DMS 273 (cell line): ENCODE measurements around the gene SEC31B.
A peak's percentile ranks its signal among the peaks of the same experiment; 100 is the strongest.

ENCODE experiments used
- DNase-seq: peaks from one replicate; lab custom pipeline; 2025; ENCODE audit not compliant: unreplicated experiment; lab: John Stamatoyannopoulos, UW

The SEC31B gene

DNA sequence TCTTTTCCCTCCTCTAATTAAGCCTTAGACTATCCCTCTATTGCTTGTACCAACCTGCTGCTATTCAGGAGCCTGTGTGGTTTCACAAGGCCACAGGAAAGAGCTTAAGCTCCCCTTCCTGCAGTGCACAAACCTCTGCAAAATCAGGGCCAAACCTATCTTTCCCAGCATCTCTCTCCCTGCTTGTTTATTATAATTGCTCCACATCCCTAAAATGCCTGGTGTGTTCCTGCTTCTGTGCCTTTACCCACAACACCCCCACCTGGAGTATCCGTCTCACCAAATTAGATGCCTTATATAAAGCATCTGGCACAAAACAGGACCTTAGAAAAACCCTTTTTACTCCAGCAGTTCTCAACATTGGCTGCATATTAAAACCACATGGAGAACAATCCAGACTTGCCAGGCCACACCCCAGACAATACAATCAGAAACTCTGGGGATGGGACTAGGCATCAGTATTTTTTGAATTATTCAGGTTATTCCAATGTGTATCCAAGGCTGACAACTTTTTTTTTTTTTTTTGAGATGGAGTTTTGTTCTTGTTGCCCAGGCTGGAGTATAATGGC is 16.7 kb downstream of the SEC31B start:
- no peak for DNase-seq

DNA sequence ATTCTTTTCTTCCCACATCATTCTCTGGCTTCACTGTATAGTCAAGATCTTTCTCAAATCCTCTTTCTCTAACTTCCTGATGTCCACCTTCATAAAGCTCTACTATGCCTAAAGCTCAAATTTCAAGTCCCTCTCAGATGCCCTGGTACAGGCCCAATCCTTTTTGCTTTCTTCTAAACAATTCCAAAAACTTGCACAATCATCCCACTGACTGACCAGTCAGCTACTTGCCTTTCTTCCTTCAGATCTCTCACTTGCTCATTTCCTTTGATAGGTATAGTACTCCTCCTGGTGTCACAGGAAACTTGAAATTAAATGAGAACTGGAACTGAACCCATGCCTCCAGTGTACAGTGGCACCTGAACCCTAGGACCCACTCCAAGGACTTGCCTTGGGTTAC is 18.2 kb downstream of the SEC31B start:
- DNase-seq = no peak

DNA sequence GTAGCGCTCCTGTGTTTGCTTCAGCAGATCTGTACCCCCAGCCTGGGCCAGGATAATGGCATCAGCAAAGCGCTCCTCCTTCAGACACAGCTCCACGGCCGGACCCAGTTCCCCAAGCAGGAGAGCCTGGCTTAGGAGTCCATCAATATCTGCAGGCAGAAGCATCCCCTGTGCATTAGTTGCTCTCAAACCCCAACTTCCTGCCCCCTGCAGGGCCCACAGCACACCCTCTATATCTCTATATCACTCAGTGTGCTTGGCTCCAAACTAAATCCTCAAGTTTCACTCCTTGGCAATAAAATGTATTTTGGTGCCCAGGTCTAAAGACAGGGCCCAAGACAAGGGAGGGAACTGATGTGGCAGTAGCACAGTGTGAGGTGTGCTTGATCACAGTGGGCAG is 21.6 kb downstream of the SEC31B start:
- DNase-seq = no peak

DNA sequence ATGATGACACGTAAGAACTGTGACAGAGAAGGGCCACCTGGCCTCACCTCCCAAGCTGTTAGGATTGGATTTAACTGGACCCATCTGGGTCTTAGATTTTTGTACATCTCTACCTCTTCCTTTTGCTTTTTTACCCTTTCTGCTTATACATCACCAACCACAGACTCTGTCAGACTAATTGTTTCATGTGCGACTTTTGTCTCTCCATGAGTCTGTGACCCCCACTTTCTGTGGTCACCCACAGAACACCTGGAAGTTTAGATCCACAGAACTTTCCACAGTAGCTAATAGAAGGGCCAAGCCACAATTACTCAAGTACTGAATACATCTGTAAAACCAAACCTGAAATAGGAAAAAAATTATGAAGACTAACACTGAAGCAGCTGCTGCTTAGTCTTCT is 23.1 kb downstream of the SEC31B start:
- no peak for DNase-seq

DNA sequence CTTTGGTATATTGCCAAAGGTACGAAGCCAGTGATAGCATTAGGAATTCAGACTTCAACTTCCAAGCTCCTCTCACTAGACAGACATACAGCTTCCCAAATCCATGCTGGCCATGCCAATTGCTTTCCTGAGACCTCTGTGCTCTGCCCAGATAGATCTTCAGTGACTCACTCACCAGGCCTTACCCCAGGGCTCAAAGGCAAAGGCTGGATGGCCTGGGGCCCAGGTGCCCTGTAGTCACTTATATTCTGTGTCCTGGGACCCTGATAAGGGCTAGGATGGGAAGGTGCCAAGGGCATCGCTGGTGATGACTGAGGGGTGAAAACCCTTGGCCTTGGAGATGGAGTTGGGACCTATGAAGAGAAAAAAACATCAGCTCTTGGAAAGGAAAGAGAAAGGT is 29.1 kb downstream of the SEC31B start:
- no peak for DNase-seq

DNA sequence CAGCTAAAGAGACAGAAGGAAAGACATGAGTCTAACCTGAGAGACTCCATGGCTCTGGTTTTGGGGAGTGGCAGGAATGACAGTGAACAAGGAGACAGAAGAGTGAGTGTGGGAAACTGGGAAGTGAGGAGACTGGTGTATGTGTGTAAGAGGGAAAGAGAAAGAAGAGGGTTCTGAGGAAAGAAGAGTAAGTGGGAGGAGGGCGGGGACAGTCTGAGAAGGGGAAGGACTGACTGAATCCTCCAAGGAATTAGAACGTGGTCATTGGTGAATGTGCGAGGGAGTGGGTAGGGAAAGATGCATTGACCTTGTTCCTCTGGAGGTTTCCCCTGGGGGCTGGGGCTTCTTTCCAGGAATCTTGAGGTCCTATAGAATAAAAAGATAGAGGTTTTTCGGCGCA is 30.3 kb downstream of the SEC31B start:
- DNase-seq = no peak

DNA sequence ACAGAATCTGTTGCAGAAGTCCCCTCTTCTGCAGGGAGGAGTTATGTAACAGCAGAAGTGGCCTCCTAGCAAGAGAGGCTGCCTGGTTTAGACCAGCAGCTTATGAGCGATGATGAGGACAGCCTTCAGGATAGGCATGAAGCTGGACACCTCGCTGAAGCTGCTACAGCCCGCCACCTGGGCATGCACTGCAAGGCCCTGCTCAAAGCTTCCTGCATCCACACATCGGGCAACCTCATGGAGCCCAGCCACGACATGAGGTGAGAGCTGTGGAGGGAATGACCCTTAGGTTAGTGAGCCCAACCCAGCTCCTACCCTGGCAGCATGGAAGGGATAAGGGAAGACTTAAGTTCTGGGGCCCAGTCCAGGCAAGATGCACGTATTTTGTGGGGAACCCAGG is 32.1 kb downstream of the SEC31B start:
- DNase-seq = no peak

DNA sequence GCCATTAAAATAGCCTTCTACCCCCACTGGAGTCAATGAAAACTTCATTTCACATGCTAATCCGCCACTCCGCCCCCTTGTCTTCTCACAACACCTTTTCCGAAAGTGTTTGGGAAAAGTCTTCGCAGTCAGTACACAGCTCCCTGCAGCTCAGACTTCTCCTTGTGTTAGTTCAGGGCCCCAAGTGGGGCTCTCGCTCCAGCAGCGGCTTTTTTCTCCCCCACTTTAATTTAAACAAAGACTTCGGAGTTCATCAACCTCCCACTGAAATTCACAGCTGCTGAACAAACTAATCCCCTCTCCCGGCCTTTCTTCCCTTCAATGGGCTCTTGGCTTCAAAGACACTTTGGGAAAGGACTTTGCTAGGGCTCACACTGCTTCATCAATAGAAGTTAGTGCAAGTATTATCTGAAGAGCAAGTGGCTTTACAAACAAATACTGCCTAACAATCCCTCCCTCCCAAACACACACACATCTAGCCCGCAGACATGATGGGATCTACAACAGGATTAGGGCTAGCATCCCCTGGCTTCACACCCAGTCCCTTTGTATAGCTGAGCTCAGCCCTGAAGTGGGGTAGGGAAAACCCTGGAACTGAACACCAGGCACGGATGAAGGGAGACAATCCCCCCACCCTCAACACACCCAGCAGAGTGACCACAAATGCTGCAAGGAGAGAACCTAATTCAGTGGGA is 33.7 kb downstream of the SEC31B start:
- no peak for DNase-seq

DNA sequence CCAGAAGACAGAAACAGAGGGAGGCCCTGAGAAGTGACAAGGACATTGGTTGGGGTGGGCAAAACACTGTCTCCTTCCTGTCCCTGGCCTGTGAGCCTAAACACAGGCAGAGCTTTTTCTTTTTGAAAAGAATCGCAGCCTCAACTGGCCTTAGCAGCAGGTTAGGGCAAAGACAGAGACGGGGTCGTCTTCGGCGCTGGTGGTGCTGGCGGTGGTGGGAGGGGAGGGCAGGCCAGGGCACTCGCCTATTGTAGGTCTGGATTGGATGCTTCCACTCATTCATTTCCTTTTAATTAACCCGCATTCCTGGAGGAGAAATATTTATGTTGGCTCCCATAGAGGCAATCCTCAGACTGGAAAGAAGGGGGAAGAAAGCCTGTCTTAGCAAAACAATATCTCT is 34.3 kb downstream of the SEC31B start:
- DNase-seq = no peak

DNA sequence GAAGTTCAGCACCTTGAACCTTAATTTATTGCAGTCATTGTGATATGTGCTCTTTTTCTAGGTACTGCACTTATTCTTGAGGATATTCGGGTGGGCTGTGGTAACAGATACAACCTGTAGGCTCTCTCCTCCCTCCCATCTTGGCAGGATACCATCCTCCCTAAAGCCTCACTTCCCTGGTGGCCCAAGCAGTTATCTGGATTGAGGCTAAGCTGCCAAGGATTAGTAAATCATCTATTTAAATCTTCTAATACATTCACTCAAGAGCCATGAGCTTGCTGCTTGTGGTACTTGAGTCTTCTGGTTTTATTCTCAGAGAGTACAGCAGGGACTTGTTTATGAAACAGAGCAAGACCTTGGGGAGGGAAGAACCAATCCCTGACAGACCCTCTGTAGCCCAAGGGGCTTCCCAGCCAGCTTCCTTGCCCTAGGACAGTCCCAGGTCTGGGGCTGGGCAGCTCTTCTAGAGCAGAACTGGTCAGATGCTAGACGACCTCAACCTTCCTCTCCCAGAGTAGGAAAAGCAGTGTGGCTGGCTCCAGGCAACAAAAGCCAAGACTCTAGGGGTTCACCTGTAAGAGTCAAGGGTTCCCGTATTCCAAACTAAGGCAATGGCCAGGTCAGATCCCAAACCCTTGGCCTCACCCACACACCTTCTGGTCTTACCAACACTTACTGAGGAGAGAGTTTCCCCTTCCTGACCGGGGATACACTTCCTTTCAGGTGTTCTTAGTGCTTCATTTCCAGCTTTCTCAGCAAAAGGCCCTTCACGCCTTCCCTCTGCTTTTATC is 35.6 kb downstream of the SEC31B start:
- DNase-seq = no peak

DNA sequence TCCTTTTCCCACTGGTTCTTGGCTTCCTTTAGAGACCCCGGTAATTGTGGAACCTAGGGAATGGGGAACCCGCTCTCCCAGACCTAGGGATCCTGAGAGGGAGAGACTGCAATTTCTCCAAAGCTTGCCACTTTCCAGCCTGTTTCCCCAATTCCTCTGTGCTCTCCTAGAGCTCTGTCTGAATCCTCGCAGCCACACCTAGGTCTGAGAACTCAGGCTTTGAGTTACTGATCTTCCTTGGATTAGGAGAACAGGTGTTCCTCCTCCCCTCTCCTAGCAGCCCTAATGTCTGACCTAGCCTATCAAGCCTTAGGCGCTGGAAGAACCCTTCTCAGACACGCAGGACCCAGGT is 36.9 kb downstream of the SEC31B start:
- no peak for DNase-seq

DNA sequence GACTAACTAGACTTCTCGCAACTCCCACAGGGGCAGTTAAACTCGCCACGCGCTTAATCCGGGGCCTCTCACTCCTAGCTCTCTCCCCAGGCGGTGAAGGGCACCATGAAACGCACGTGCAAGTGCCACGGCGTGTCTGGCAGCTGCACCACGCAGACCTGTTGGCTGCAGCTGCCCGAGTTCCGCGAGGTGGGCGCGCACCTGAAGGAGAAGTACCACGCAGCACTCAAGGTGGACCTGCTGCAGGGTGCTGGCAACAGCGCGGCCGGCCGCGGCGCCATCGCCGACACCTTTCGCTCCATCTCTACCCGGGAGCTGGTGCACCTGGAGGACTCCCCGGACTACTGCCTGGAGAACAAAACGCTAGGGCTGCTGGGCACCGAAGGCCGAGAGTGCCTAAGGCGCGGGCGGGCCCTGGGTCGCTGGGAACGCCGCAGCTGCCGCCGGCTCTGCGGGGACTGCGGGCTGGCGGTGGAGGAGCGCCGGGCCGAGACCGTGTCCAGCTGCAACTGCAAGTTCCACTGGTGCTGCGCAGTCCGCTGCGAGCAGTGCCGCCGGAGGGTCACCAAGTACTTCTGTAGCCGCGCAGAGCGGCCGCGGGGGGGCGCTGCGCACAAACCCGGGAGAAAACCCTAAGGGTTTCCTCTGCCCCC is 37.4 kb downstream of the SEC31B start:
- DNase-seq = peak; percentile 77

DNA sequence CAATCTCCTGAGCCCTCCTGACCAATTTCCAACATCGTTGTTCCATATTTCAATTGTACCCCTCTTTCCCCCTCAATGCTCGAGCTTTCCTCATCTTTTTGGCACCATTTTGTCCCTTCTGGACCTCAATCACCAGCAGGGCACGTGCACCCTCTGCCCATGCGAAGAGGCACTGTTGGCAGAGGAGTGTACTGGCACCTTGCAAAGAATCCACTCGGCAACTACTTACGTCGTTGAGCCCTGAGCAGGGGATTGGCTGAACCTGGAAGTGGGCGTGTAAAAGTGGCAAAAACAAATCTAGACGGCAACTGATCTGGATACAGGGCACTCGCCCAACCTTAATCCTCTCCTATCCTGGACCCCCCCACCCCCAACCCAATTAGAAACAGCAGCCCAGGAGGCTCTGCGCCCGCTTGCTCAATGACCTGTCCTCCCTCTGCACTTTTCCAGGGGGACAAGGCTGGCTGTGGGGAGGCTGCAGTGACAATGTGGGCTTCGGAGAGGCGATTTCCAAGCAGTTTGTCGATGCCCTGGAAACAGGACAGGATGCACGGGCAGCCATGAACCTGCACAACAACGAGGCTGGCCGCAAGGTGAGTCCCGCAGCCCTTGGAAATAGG is 38.1 kb downstream of the SEC31B start:
- DNase-seq = peak; percentile 90

DNA sequence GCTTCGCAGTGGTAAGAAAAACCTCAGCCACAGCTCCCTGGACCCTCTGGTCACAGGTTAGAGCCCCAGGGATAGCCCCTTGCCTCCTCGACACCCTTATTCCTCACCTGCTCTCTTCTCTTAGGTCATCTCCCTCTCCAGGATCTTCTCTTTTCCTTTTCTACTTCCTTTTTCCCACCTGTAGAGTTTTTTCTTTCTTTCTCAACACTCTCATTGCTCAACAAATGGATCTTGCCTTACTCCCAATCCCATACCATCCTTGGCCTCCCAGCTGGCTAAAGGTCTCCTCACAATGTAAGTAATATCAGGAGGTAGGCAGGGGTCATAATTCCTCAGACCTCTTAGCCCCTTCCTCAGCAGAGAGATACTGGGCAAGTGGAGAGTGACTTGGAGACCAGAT is 39.7 kb downstream of the SEC31B start:
- DNase-seq = no peak

DNA sequence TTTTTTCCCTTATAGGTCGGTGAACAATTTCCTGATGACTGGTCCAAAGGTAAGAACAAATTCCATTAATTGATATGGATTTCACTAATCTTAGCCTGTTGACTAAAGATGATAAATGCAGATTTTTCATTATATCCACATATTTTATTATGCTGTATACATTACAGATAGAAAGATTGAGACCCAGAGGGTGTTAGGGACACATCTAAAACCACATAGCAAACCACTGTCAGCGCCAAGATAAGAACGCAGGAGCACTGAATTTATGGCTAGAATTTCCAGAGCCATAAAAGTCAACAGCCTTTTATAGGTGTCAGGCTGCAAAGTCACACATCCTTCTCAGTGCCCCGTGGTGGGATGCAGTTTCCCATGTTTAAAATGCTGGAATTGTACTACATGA is 40.6 kb downstream of the SEC31B start:
- DNase-seq = no peak

DNA sequence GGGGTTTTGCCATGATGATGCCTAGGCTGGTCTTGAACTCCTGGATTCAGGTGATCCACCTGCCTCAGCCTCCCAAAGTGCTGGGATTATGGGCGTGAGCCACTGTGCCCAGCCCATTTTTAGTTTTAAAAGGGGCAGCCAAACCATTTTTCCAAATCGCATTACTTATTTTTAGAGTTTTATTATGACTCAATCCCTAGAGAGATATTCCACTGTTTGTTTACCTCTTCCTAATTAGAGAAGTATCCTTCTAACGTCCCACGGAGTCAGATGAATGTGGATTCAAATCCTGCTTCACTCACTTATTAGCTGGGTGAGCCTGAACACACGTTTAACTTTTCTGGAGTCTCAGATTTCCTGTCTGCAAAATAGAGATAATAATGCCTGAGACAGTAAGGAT is 41.7 kb downstream of the SEC31B start:
- no peak for DNase-seq

DNA sequence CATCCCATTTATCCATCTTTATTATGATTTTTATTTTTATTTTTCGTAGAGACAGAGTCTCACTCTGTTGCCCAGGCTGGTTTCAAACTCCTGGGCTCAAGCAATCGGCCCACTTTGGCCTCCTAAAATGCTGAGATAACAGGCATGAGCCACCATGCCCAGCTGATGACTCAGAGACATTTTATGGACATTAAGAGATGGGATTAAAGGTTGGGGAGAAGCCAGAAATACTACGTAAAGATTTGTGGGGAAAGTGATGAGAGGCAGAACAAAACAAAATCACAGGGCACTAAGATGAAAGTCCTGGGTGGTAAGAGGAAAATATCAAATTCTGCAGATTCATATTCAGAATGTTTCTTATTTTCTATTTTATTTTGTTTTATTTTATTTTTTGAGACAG is 49.3 kb downstream of the SEC31B start:
- DNase-seq = no peak

DNA sequence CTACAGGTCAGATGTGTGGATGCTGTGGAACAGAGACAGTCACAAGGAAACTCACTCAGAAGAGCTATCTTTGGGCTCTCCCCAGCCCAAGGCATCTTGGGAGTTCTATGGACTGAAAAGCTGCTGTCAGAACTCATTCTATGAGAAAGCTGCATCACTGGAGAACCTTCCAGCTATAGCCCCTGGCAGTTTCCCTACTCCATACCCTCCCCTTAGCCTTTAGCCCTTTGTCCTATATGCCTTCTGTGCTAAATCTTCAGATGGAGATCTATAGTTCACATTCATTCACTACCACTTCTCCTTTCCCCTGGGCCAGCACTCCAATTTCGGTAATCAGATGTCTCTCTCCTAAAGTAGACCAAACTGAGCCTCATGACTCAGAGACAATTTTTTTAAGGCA is 49.9 kb downstream of the SEC31B start:
- no peak for DNase-seq

DNA sequence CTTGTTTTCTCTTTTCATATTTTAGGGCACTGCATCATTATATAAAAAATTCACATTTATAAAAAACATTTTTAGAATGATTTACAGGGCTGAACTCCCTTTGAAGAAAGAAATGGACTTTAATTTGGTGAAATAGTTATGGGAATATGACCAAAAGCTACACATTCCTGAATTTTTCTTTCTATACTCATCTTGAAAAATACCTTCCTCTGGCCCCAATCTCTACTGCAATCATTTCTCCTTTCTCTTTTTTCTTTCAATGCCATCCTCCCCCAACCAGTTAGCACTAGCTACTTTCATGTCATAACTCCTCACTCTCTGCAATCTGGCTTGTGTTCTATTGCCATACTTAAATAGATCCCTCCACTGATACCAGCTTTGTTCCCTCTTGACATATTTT is 50.7 kb downstream of the SEC31B start:
- DNase-seq = no peak

DNA sequence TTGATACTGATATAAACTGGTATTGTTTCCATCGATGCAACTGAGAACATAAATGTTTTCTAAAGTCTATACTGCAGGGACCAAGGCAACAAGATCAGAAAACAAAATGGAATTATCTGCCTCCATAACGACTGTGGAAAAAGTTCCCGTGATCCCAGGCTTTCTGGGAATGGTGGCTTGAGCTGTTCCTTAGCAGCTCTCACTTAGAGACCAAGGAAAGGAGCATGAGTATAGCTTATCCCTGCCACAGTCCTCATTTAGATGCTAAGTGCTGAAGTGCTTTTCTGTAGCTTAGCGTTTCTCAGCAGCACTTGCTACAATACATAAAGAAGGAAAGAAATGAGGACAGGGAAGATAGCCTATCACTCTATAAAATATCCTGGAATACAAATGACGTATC is 51.3 kb downstream of the SEC31B start:
- no peak for DNase-seq

DNA sequence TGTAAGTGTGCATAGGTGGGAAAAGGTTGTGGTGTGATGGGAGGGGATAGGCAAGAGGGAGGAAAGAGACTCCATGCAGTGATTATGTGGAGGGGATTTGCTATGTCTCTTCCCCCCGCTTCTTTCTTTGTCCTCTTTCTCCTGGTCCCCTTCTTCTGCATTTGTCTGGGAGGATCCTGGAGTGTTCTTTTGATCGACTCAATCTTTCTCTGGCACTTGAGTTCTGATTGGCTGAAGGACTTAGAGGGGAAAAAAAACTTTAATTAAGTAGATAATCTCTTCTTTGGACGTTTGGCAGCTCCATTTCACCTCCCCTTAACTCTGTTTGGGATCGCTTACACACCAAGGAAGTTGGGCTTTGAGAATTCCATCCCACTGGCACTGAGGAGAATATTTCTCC is 57.0 kb downstream of the SEC31B start, which contains the start of gene WNT8B:
Gene WNT8B (plus strand): TSS at position 301 of the 400 bp plus-strand sequence. CDS start 160 bp downstream, outside the sequence.
- DNase-seq = no peak
